ENCODE measurements around the gene TNFSF8.

The TNFSF8 gene

GRCh38 chr9:114930056-114930812, at the start of gene TNFSF8:
TNFSF8 (minus strand) TSS chr9:114930591; CDS start chr9:114930303, 288 bp downstream.
- Histone ChIP-seq H3K27me3 (ENCODE audit: insufficient read depth, low read length, poor library complexity) (no peaks in the 10 kb centered on the region), H2AFZ (ENCODE audit: low read depth, low read length) (peak within 1 kb of the TSS; percentile 76), H4K20me1 (ENCODE audit: insufficient read depth, low read length) (no peaks in the 10 kb centered on the region), H3K36me3 (ENCODE audit: insufficient read depth, low read length) (no peaks in the 10 kb centered on the region), H3K9ac (ENCODE audit: low read depth, low read length) (peak within 1 kb of the TSS; percentile 69), H3K4me2 (ENCODE audit: insufficient read depth, low read length) (peak within 1 kb of the TSS; percentile 60), H3K79me2 (ENCODE audit: insufficient read depth, low read length) (peaks cover 46% of the 10 kb centered on the region), H3K4me3 (ENCODE audit: low read depth in 1 of 2, low read length in 2 of 2) (peak within 1 kb of the TSS; percentile 35 to 68), H3K9me3 (ENCODE audit: insufficient read depth, low read length, severe bottlenecking) (no peaks in the 10 kb centered on the region), H3K4me1 (ENCODE audit: insufficient read depth, low read length) (peaks cover 57% of the 10 kb centered on the region), H3K27ac (ENCODE audit: low read length) (peak within 1 kb of the TSS; percentile 91)
- TF ChIP-seq EZH2 (IDR thresholded peaks at IDR 0.05; ENCODE audit: borderline replicate concordance, low read depth, low read length, severe bottlenecking) (no peak), CTCF (IDR thresholded peaks at IDR 0.05; ENCODE audit: borderline replicate concordance, extremely low read depth, low read length, poor library complexity, severe bottlenecking) (no peak)
- ATAC-seq (ENCODE audit: insufficient read depth, low read depth) (peak; percentile 72), DNase-seq (peak; percentile 70)

GRCh38 chr9:114973216-114973615, 42.8 kb upstream of the TNFSF8 start:
- ATAC-seq (ENCODE audit: insufficient read depth, low read depth) (no peak), DNase-seq (no peak)
- H4K20me1 ChIP-seq (ENCODE audit: insufficient read depth, low read length), result no peaks in the 10 kb centered on the region
- no peak overlapping the region for H3K4me3 ChIP-seq (ENCODE audit: low read depth in 1 of 2, low read length in 2 of 2)
- H3K4me1 ChIP-seq (ENCODE audit: insufficient read depth, low read length), result no peaks in the 10 kb centered on the region
- no peaks in the 10 kb centered on the region for H3K9me3 ChIP-seq (ENCODE audit: insufficient read depth, low read length, severe bottlenecking)
- H3K9ac ChIP-seq (ENCODE audit: low read depth, low read length), result no peak overlapping the region
- no peaks in the 10 kb centered on the region for H3K79me2 ChIP-seq (ENCODE audit: insufficient read depth, low read length)
- no peak overlapping the region for H2AFZ ChIP-seq (ENCODE audit: low read depth, low read length)
- H3K4me2 ChIP-seq (ENCODE audit: insufficient read depth, low read length), result no peak overlapping the region
- TF ChIP-seq CTCF (IDR thresholded peaks at IDR 0.05; ENCODE audit: borderline replicate concordance, extremely low read depth, low read length, poor library complexity, severe bottlenecking) (no peak), EZH2 (IDR thresholded peaks at IDR 0.05; ENCODE audit: borderline replicate concordance, low read depth, low read length, severe bottlenecking) (no peak)
- no peaks in the 10 kb centered on the region for H3K36me3 ChIP-seq (ENCODE audit: insufficient read depth, low read length)
- no peak overlapping the region for H3K27ac ChIP-seq (ENCODE audit: low read length)
- H3K27me3 ChIP-seq (ENCODE audit: insufficient read depth, low read length, poor library complexity), result no peaks in the 10 kb centered on the region

GRCh38 chr9:114972510-114973136, 42.2 kb upstream of the TNFSF8 start:
- no peak for ATAC-seq (ENCODE audit: insufficient read depth, low read depth)

More at GRCh38 chr9:114972510-114973136, 42.2 kb upstream of the TNFSF8 start:
- Histone ChIP-seq H3K27me3 (ENCODE audit: insufficient read depth, low read length, poor library complexity) (no peaks in the 10 kb centered on the region), H3K4me2 (ENCODE audit: insufficient read depth, low read length) (no peak overlapping the region), H3K4me1 (ENCODE audit: insufficient read depth, low read length) (no peaks in the 10 kb centered on the region), H3K9me3 (ENCODE audit: insufficient read depth, low read length, severe bottlenecking) (no peaks in the 10 kb centered on the region), H3K36me3 (ENCODE audit: insufficient read depth, low read length) (no peaks in the 10 kb centered on the region), H3K4me3 (ENCODE audit: low read depth in 1 of 2, low read length in 2 of 2) (no peak overlapping the region), H3K79me2 (ENCODE audit: insufficient read depth, low read length) (no peaks in the 10 kb centered on the region), H3K9ac (ENCODE audit: low read depth, low read length) (no peak overlapping the region), H2AFZ (ENCODE audit: low read depth, low read length) (no peak overlapping the region), H3K27ac (ENCODE audit: low read length) (no peak overlapping the region), H4K20me1 (ENCODE audit: insufficient read depth, low read length) (no peaks in the 10 kb centered on the region)
- TF ChIP-seq CTCF (IDR thresholded peaks at IDR 0.05; ENCODE audit: borderline replicate concordance, extremely low read depth, low read length, poor library complexity, severe bottlenecking) (no peak), EZH2 (IDR thresholded peaks at IDR 0.05; ENCODE audit: borderline replicate concordance, low read depth, low read length, severe bottlenecking) (no peak)
- no peak for DNase-seq

Data from DND-41 (cell line).